RCC 7860 (cell line): ENCODE measurements around the gene ASRGL1.

Source experiments
- DNase-seq: peaks from one replicate; pipeline ENCODE4 v3.0.0-alpha.2; 2015; ENCODE audit warnings: low spot score
- FAIRE-seq: peaks from 2 replicates; lab custom pipeline; 2012; peaks lifted over from hg19 to GRCh38; lab: Jason Lieb, UNC

The ASRGL1 gene

DNA sequence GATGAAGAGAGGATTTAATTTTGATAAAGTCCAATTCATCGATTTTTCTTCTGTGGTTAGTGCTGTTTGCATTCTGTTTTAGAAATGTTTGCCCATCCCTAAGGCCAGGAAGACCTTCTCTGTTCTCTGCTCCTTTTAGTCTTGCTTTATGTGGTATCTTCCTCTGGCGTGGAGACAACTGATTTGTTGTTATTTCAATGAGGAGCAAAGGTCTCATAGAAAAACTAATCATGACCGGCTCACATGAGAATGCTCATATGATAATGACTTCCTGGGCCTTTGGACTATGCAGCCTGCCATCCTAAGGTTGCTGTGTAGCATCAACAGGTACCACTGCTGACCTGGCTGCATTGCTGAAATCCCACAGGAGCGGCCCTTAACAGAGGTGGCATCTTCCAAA is 101.4 kb downstream of the ASRGL1 start:
- DNase-seq (no peak), FAIRE-seq (no peak)

DNA sequence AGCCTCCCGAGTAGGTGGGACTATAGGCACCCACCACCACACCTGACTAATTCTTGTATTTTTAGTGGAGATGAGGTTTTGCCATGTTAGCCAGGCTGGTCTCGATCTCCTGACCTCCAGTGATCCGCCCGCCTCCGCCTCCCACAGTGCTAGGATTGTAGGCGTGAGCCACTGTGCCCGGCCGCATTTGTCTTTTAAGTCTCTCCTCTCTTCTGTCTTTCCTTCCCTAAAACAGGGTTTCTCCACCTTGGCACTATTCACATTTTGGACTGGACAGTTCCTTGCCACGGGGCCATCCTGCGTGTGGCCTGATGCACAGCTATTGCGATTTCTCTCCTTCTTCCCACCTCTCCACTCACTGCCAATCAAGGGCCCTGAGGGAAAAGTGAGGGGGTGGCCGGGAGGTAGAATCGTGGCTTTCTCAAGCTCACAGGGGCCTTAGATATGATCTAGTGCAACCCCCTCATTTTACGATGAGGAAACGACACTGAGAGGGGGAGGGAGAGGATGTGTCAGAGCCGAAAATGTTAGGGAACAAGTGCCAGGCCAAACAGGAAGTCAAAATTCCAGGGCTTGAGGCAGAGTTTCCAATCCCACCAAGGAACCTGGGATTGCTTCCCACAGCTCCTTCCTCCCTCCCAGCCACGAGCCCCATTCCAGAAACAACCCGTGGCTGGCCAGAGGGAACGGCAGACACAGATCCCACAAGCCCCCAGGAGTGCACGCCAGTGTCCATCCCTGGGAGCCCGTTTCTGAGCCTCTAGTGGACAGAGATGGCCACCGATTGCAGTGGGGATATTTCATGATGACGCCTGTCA is 102.7 kb downstream of the ASRGL1 start:
- FAIRE-seq (no peak), DNase-seq (no peak)
